Left colon (tissue), 2 donors: Measurements from ENCODE around the gene ZBTB32. TPM values are rescaled to one million over a fixed set of nuclear protein-coding genes. Genes with fewer than 3 reads are reported as not detected.
A peak's percentile ranks its signal among the peaks of the same experiment; 100 is the strongest.

Experiments
- ATAC-seq: fragments of 200-7000 bp; cut with Tn5 transposase; one replicate; pipeline ENCODE4 v1.9.1; 2020; ENCODE audit warnings: mild to moderate bottlenecking, moderate library complexity
- DNase-seq, 2 donors: peaks; one replicate each; pipeline ENCODE4 v3.0.0-alpha.2; 2020
- intact Hi-C, 2 donors: fragments of 100-400 bp; cut with DNase I in 1 of 2; cut with micrococcal nuclease in 1 of 2; formaldehyde crosslinking; loops; one replicate each; pipeline versions ENCODE4 v1.11.2 to v1.14.0; 2022; cut with DNase I, micrococcal nuclease
- total RNA-seq, 2 donors: library from RNA; stranded (reverse); fragmentation: NEBNext Ultra II Directional; extraction: Animal tissue kit (Norgen Biotek cat#: 25700); gene quantifications; one replicate each; pipeline ENCODE4 v1.2.1, GENCODE V29; 2021
- donor health status: DM: no; HTN: no; CAD: no.
- donor health status: DM: yes; HTN: yes; CAD: no.

ZBTB32 gene
- total RNA-seq, 2 donors from 2014 or later = 0.15 to 1.1 TPM

- DNase-seq (no peak), ATAC-seq (peak; percentile 9)
- intact Hi-C loops = no loop called here
Observed at GRCh38 chr19:35693422-35693821, 10.9 kb upstream of the ZBTB32 start.

- intact Hi-C loops = no loop called here
- DNase-seq (peak; percentile 89 to 92), ATAC-seq (peak; percentile 100)
Observed at GRCh38 chr19:35693835-35694599, 10.3 kb upstream of the ZBTB32 start.

GRCh38 chr19:35695895-35696422, 8.4 kb upstream of the ZBTB32 start:
- ATAC-seq = no peak
- DNase-seq = no peak
- intact Hi-C loops = no loop called here

- intact Hi-C loops = no loop called here
- ATAC-seq = no peak
- no peak for DNase-seq
Observed at GRCh38 chr19:35696835-35697234, 7.5 kb upstream of the ZBTB32 start.

GRCh38 chr19:35702223-35703012, 1.9 kb upstream of the ZBTB32 start:
- peak; percentile 99 for ATAC-seq
- intact Hi-C loops = no loop called here

GRCh38 chr19:35703343-35703742, 1.0 kb upstream of the ZBTB32 start:
- intact Hi-C loops = no loop called here
- DNase-seq (no peak), ATAC-seq (no peak)

More at GRCh38 chr19:35702223-35703012, 1.9 kb upstream of the ZBTB32 start:
- DNase-seq = peak; percentile 95 to 96

- DNase-seq (no peak), ATAC-seq (no peak)
- intact Hi-C loops = no loop called here
Observed at GRCh38 chr19:35708391-35708790, 4.0 kb downstream of the ZBTB32 start.

GRCh38 chr19:35710784-35711723, 6.7 kb downstream of the ZBTB32 start:
- intact Hi-C loops = loop anchor here in 1 of 2 donors (10.0 kb wide), 1 partner anchor 166 kb away; the partner anchor contains the start of gene TMEM147
- DNase-seq (no peak), ATAC-seq (no peak)

- ATAC-seq (no peak), DNase-seq (no peak)
- intact Hi-C loops = loop anchor here in 1 of 2 donors (10.0 kb wide), 1 partner anchor 168 kb away; the partner anchor contains the start of gene TMEM147
Observed at GRCh38 chr19:35712567-35713505, 8.5 kb downstream of the ZBTB32 start.

- ATAC-seq = no peak
- DNase-seq = no peak
- intact Hi-C loops = loop anchor here in 1 of 2 donors (10.0 kb wide), 1 partner anchor 169 kb away; the partner anchor contains the start of gene TMEM147
Observed at GRCh38 chr19:35713506-35713850, 9.1 kb downstream of the ZBTB32 start.

GRCh38 chr19:35713904-35714495, 9.6 kb downstream of the ZBTB32 start:
- intact Hi-C loops = loop anchor here in 1 of 2 donors (10.0 kb wide), 1 partner anchor 169 kb away; the partner anchor contains the start of gene TMEM147
- no peak for DNase-seq

GRCh38 chr19:35714601-35715354, 10.4 kb downstream of the ZBTB32 start:
- ATAC-seq (no peak), DNase-seq (no peak)
- intact Hi-C loops = loop anchor here in 1 of 2 donors (10.0 kb wide), 1 partner anchor 170 kb away; the partner anchor contains the start of gene TMEM147

More at GRCh38 chr19:35713904-35714495, 9.6 kb downstream of the ZBTB32 start:
- no peak for ATAC-seq

GRCh38 chr19:35715355-35715809, 11.0 kb downstream of the ZBTB32 start:
- DNase-seq (no peak), ATAC-seq (no peak)
- intact Hi-C loops = loop anchor here in 1 of 2 donors (10.0 kb wide), 1 partner anchor 171 kb away; the partner anchor contains the start of gene TMEM147

GRCh38 chr19:35715981-35716800, 11.8 kb downstream of the ZBTB32 start:
- peak; percentile 67 to 74 for DNase-seq
- intact Hi-C loops = loop anchor here in 1 of 2 donors (10.0 kb wide), 1 partner anchor 171 kb away; the partner anchor contains the start of gene TMEM147
- peak; percentile 39 for ATAC-seq
